NCI-H82 (cell line): ENCODE measurements around the gene ABHD8.

Source experiments
- DNase-seq: peaks from one replicate; lab custom pipeline; 2025; lab: John Stamatoyannopoulos, UW

ABHD8 gene

DNA sequence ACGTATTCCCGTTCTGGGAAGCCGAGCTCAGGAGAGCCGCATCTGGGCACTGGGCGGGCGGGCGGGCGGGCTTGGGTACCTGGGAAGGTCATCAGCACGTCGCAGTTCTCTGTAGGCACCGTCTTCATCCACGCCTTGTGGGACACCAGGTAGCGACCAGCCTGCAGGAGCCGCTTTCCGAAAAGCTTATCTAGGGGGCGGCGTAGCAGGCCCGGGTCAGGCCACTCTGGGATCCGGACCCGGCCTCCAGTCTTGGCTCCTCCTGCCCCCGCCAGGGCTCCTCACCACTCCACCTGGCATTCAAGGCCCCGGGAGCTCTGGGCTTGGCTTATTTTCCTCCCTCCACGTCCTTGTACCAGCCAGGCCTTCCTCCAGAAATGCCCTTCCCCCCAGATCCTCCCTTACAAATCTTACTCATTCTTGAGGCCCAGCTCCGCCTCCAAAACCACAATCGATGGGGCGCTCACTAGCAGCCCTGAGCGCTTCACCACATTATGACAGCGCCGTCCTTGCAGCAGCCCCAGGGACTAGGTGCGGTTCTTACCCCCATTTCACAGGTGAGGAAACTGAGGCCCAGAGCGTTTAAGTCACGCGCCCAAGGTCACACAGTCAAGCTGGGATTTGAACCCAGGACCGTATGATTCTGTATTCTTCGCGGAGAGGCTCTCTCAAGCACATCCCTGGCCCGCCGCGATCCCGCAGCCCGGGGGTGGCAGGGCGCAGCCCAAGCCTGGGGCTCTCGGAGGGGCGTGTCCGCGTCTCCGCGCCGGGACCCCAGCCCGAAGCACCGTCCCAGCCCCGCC is 30.6 kb upstream of the ABHD8 start:
- DNase-seq, result peak; percentile 56

DNA sequence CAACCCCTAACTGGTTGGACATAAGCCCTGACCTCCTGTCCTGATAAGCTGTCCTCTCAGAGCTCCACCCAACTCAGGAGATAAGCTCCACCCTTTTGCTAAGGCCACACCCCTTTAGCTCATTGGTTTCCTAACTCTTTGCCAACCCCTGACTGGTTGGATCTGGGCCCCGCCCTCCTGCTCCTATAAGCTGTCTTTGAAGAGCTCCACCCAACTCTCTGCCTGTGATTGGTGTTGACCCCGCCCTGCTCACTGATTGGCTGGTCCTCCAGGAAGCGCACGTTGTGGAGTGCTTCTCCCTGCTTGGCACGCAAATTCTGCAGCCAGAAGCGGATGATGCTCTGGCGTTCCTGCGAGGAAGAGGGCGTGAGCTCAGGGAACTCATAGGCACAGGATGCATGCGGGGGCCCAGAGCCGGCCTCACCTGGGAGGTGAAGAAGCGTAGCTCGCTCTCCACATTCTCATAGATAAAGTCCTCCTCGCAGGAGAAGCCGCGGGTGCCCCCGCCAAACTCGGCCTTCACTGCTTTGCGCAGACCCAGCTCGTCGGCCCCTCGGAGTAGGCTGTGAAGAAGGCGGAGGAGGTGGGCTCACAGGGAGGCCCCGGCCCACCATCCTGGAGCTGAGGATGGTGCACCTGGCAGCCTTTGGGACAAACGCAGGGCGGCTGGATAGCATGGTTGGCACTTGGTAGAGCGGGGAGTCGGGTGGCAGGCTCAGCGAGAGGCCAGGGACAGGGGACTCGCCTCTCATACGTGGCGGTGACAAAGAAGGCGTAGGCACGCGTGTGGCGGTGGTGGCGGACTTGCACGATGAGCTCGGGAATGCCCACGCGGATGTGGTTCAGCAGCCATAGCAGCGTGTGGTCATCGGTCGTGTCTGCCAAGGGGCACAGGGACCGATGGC is 29.7 kb upstream of the ABHD8 start:
- DNase-seq, result peak; percentile 93

DNA sequence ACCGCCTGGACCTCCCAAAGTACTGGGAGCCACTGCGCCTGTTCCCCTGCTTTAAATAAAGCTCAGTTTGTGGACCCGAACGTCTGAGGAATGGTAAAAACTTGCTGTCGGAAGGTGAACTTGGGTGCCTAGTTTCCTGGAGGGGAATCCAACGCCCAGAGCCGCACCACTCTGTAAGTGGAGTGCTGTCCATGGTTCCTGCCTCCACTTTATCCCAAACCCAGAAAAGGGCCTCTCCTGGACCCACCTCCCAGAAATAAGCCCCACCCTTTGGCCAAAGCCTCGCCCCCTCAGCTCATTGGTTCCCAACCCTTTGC is 29.1 kb upstream of the ABHD8 start:
- DNase-seq, result no peak

DNA sequence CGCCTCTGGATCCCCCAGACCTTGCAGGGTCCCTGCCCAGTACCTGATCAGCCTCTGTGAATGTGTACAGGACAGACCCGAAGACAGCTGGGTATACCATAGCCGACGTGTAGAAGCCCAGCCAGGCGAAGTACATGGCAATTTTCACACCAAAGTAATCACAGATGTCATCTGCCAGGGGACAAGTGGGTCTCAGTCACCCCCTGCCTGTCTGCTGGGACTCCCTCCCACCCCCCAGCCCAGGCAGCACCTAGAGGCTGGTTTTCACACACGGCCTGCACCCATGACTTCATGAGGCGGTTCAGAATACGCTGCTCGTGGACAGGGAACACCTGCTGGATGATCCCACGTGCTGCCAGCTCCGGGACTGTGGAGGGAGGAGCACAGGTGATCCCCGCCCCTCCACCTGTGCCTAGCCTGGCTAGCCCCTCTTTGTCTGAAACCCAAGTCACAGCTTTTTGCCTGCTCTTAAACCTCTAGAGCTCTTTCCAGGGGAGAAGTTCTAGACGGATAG is 27.9 kb upstream of the ABHD8 start:
- DNase-seq, result no peak

- no peak for DNase-seq
Observed at GRCh38 chr19:17330262-17331044, 27.2 kb upstream of the ABHD8 start.

DNA sequence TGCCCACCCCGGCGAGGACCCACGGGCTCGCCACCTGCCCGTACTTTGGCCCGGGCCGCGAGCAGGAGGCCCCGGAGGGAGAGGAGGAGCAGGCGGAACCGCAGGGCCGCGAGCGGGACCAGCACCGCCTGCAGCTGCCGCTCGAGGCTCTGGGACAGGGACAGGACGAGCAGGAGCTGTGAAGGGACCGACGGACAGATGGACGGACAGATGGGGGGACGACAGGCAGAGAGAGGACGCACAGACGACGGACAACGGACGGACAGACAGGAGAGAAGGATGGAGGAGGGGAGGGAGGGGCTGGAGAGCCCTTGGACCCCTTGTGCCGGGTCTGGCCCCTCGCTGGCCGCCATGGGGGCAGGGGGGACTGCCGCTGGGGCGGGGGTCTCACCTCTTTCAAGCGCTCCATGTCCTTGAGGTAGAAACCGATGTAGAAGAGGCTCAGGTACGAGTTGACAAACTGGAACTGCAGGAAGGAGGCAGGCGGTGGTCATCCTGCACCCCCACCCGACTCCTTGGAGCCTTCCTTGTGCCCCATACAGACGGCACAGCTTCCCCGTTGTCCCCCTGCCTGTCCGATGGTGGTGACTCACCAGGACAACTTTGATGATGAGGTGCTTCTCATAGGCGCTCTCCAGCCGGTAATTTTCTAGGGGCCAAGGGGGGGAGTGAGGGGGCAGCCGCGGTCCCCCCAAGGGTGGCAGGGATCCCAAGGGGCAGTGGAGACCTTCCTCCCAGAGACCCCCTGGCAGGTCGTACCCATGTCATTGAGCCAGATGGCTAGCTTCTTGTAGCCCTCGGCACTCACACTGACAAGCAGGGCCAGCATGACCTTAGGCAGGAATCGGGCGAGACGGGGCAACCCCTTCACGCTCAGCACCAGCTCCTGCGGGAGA is 26.4 kb upstream of the ABHD8 start:
- no peak for DNase-seq

- DNase-seq, result no peak
Observed at GRCh38 chr19:17328517-17329365, 25.5 kb upstream of the ABHD8 start.

- peak; percentile 40 for DNase-seq
Observed at GRCh38 chr19:17327654-17328516, 24.7 kb upstream of the ABHD8 start.

DNA sequence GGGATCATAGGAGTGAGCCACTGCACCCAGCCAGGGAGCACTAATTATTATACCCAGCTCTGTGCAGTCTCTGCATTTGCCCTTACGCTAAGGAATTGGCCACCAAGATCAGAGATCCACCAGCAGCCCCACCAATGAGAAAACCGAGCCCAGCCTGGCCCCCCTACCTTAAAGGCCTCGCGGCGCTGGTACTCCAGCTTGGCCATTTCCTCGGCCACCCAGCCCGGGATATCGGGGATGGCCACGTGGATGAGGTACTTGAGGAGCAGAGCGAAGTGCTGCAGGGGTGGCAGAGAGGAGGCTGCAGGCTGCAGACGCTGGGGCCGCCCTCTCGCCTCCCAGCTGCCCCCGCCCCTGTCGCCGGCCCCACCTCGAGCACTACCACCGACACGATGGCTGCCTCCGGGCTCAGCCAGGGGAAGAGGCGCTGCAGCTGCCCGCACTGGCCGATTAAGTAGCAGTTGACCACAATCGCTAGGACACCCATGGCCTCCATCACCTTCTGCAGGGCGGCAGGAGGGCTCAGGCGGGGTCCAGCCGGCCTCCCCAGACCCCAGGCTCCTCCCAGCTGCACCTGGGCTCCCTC is 23.9 kb upstream of the ABHD8 start:
- DNase-seq, result no peak

DNA sequence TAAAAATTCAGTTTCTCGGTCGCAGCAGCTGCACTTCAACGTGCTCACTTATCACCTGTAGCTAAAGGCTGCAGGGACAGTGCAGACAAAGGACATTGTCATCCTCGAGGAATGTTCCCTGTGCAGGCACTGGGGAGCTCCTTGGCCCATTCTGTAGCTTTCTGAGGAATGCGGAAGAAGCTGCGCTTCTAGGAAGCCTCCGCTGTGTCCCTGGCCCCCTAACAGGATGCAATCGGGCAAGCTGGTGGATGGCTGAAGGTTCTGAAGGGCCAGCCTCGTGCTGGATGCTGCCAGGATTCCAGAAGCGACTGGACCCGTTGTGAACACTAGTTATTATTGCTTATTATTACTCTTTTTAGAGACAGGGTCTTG is 23.4 kb upstream of the ABHD8 start:
- DNase-seq, result no peak

DNA sequence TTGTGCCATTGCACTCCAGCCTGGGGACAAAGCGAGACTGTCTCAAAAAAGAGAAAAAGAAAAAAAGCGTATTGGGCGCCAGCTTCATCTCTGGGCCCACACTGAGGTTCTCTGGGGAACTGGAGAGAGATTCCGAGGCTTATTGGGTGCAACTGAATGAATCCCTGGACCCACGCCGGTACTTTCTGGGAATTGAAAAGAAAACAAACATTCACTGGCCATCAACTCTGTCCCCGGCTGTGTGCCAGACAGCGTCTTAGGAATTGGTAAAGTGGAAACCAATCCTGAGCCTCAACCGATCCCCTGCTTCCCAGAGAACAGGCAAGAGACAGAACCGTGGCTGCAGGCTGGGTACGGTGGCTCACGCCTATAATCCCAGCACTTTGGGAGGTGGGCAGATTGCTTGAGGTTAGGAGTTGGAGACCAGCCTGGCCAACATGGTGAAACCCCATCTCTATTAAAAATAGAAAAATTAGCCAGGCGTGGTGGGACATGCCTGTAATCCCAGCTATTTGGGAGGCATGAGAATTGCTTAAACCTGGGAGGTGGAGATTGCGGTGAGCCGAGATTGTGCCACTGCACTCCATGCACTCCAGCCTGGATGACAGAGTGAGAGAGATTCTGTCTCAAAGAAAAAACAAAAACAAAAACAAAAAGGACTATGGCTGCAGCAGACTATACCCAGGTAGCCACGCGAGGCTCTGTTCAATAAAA is 22.8 kb upstream of the ABHD8 start:
- no peak for DNase-seq

GRCh38 chr19:17325133-17325532 is 21.9 kb upstream of the ABHD8 start:
- no peak for DNase-seq

DNA sequence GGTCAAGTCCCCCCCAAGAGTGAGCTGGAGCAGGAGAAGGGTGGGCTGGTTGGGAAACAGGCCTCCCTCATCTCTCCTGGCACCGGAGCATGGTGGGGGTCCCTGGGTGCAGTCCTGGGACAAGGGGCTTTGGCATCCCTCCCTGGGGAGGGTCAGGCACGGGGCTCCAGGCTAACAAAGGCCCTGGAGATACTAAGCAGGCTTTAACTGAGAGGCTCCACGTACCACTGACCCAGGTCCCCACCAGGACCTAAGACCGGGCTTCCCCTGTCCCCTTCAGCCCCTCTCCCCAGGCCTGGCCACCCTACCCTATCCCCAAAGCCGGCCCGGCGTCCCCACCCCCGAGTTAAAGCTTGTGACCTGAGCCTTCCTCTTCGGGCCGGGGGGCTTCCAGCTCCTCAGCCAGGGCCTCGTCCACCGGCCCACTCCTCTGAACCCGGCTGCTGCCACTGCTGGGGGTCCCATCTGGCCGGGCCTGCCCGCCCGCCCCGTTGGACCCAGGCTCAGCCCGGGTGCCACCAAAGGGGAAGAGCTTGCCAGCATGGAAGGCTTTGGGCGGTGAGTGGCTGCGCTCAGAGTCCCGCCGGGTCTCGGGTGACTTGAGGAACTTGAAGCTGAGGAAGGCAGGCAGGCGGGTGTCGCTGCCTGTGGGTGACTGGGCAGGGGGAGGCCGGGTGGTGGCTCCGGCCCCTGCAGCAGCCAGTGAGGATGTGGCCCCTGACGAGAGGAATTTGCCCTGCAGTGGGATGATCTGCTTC is 21.3 kb upstream of the ABHD8 start:
- no peak for DNase-seq

DNA sequence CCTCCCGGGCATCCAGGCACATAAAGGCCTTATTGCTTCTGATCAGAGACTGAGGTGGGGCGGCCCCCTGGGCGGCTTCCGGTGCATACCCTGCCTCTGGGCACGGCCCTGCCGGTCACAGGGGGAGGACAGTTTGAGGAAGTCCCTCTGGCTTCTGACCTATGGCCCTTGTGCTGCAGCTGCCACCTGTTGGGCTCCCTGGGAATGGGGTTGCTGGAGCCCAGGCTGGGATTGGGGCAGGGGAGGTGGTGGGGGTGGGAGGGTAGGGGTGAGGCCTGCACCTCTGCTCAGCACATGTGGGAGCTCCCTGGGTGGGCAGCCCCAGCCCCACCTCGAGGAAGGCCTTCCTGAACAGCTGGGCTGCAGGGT is 20.7 kb upstream of the ABHD8 start:
- DNase-seq, result no peak

DNA sequence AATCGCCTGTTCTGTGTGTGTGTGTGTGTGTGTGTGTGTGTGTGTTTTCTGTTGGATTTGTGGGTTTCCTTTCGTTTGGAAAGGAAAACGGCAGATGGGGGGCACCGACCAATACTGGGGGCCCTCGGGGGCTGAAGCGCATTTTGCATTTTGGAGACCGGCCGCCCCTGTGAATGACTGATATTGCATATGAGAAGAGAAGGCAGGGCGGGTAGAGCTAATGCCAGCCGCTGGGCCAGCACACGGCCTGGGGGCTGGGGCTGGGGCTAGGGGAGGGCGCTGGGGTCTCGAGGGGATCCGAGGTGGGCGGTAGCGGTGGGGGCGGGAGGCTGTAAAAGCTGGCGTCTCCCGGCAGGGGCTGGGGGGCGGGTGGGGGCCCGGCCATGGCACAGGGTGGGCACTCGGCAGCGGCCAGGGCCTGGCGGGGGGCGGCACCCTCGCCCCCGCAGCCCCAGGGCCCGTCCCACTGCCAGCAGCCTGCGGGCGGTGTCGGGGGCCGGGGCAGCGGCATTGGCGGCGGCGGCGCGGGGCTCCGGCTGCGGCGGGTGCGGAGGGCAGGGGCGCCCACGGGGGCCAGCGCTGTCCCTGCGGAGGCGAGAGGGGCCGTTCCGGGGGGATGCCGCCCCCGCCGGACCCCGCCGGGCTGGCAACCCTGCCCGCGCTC is 20.2 kb upstream of the ABHD8 start:
- no peak for DNase-seq

- no peak for DNase-seq
Observed at GRCh38 chr19:17322854-17323253, 19.6 kb upstream of the ABHD8 start.
